Kidney epithelial cell (primary cell): ENCODE results near the gene LRRC7. TPM values are rescaled to one million over a fixed set of nuclear protein-coding genes. Genes with fewer than 3 reads are reported as not detected.

Source experiments
- DNase-seq: peaks from one replicate; pipeline ENCODE4 v3.0.0-alpha.2; 2010; ENCODE audit warnings: low read depth
- H3K27me3 ChIP-seq: 2 replicates; pipeline ENCODE4 v1.6.0; 2011; ENCODE audit warnings: low read length; ENCODE audit not compliant: control insufficient read depth, insufficient read depth
- H3K36me3 ChIP-seq: 2 replicates; pipeline ENCODE4 v1.5.1; 2011; ENCODE audit warnings: low read length; ENCODE audit not compliant: control insufficient read depth, insufficient read depth
- H3K4me3 ChIP-seq: 2 replicates; pipeline ENCODE4 v1.5.1; 2011; ENCODE audit warnings: low read depth, mild to moderate bottlenecking, control low read depth, low read length
- CTCF ChIP-seq: IDR thresholded peaks from 2 replicates; pipeline ENCODE4 v1.5.1; 2011; ENCODE audit warnings: mild to moderate bottlenecking, moderate library complexity, low read length, control low read depth, inconsistent platforms; ENCODE audit not compliant: insufficient read depth, poor library complexity, severe bottlenecking
- total RNA-seq: library from RNA; depleted of rRNA; stranded (reverse); fragments of >200 nt; gene quantifications from 2 replicates; pipeline ENCODE4 v1.2.3, GENCODE V29; 2015

The LRRC7 gene
- total RNA-seq, 1 donor from 2014 or later, result 0.04 TPM

- Histone ChIP-seq H3K36me3 (no peaks in the 10 kb centered on the region), H3K4me3 (no peak overlapping the region), H3K27me3 (no peaks in the 10 kb centered on the region)
- no peak for TF ChIP-seq CTCF
- DNase-seq, result no peak
Measured at GRCh38 chr1:69739251-69739605, 171.5 kb downstream of the LRRC7 start.

- no peaks in the 10 kb centered on the region for H3K36me3 ChIP-seq
- H3K27me3 ChIP-seq, result no peaks in the 10 kb centered on the region
- no peak overlapping the region for H3K4me3 ChIP-seq
- TF ChIP-seq CTCF, result no peak
- DNase-seq, result no peak
Measured at GRCh38 chr1:69743146-69743545, 175.4 kb downstream of the LRRC7 start.

GRCh38 chr1:69744381-69744780, 176.7 kb downstream of the LRRC7 start:
- DNase-seq, result no peak
- H3K4me3 ChIP-seq, result no peak overlapping the region
- H3K27me3 ChIP-seq, result no peaks in the 10 kb centered on the region
- no peaks in the 10 kb centered on the region for H3K36me3 ChIP-seq
- TF ChIP-seq CTCF, result no peak

GRCh38 chr1:69747207-69747606, 179.5 kb downstream of the LRRC7 start:
- Histone ChIP-seq H3K27me3 (no peaks in the 10 kb centered on the region), H3K36me3 (no peaks in the 10 kb centered on the region), H3K4me3 (no peak overlapping the region)
- no peak for TF ChIP-seq CTCF
- no peak for DNase-seq

GRCh38 chr1:69750638-69751037, 182.9 kb downstream of the LRRC7 start:
- no peak for DNase-seq
- Histone ChIP-seq H3K36me3 (no peaks in the 10 kb centered on the region), H3K4me3 (no peak overlapping the region), H3K27me3 (no peaks in the 10 kb centered on the region)
- no peak for TF ChIP-seq CTCF

- no peak for TF ChIP-seq CTCF
- no peaks in the 10 kb centered on the region for H3K36me3 ChIP-seq
- no peak for DNase-seq
- H3K4me3 ChIP-seq, result no peak overlapping the region
- H3K27me3 ChIP-seq, result no peaks in the 10 kb centered on the region
Measured at GRCh38 chr1:69752831-69753230, 185.1 kb downstream of the LRRC7 start.
